HepG2 (cell line): ENCODE data around the gene DNAJC13. TPM values are rescaled to one million over a fixed set of nuclear protein-coding genes. Genes with fewer than 3 reads are reported as not detected.

Experiments
- ATAC-seq: fragments of 200-7000 bp; cut with Tn5 transposase; 3 replicates; pipeline ENCODE4 v1.9.1; 2020; ENCODE audit warnings: mild to moderate bottlenecking, moderate library complexity
- BruUV-seq: library from RNA; stranded (reverse); fragments of 400-500 nt; replicated peaks from 2 replicates; lab custom pipeline; 2021; lab: Mats Ljungman, UMichigan
- CTCF ChIA-PET: fragments of 300-600 bp; formaldehyde crosslinking; extraction: SDS; loops from one replicate; lab custom pipeline; 2021; ENCODE audit warnings: low total read pairs, inconsistent platforms, low intra/inter-chr PET ratio; lab: Yijun Ruan, JAX
- POLR2A ChIA-PET: fragments of 350-600 bp; sonication (Branson Sonifier 250); formaldehyde crosslinking; loops from one replicate; lab custom pipeline; 2020; ENCODE audit warnings: antibody characterized with exemption, inconsistent platforms; lab: Yijun Ruan, JAX
- DNase-seq: peaks from one replicate; pipeline ENCODE4 v3.0.0-alpha.2; 2015; ENCODE audit warnings: low spot score
- FAIRE-seq: peaks from 3 replicates; lab custom pipeline; 2011; peaks lifted over from hg19 to GRCh38; lab: Jason Lieb, UNC
- H2AFZ ChIP-seq: one replicate; pipeline ENCODE4 v1.6.1; 2011; ENCODE audit warnings: low read length, inconsistent platforms
- H3K27ac ChIP-seq: fragments of 300-600 bp; 3 replicates; pipeline ENCODE4 v1.8.0; 2011; ENCODE audit warnings: mixed run types, mild to moderate bottlenecking, mixed read lengths, low read length, inconsistent platforms; ENCODE audit not compliant: insufficient read depth; ENCODE audit errors: extremely low read length
- H3K27me3 ChIP-seq, 2 experiments: fragments of 200-600 bp in 1 of 2; 2 replicates in 1 of 2; 3 replicates in 1 of 2; pipeline versions ENCODE4 v1.6.0 to v1.8.0; 2011; ENCODE audit warnings: low read length in 2 of 2, mild to moderate bottlenecking in 2 of 2, moderate library complexity in 2 of 2, inconsistent platforms in 1 of 2; ENCODE audit not compliant: insufficient read depth in 2 of 2, control insufficient read depth in 1 of 2
- H3K36me3 ChIP-seq, 2 experiments: fragments of 200-600 bp in 1 of 2; replicated peaks in 1 of 2; 2 replicates in 1 of 2; 3 replicates in 1 of 2; pipeline versions ENCODE4 v1.5.1 to v1.8.0; 2011; ENCODE audit warnings: low read length in 2 of 2, inconsistent platforms in 1 of 2; ENCODE audit not compliant: insufficient read depth in 2 of 2, control insufficient read depth in 1 of 2
- H3K4me1 ChIP-seq: 2 replicates; pipeline ENCODE4 v1.5.1; 2012; ENCODE audit warnings: low read length, inconsistent platforms; ENCODE audit not compliant: insufficient read depth
- H3K4me2 ChIP-seq: 2 replicates; pipeline ENCODE4 v1.6.0; 2011; ENCODE audit warnings: low read depth, low read length, inconsistent platforms
- H3K4me3 ChIP-seq, 3 experiments: fragments of 200-600 bp in 1 of 3; sonication (generic), shearing (Covaris generic) in 1 of 3; replicated peaks in 1 of 3; 2 replicates each; pipeline ENCODE4 v1.5.1; 2011 to 2016; ENCODE audit warnings: low read length in 3 of 3, inconsistent platforms in 2 of 3, low read depth in 2 of 3, mild to moderate bottlenecking in 2 of 3, control low read depth in 1 of 3, mixed read lengths in 1 of 3; ENCODE audit not compliant: insufficient read depth in 1 of 3
- H3K79me2 ChIP-seq: one replicate; pipeline ENCODE4 v1.6.1; 2011; ENCODE audit warnings: low read length, inconsistent platforms; ENCODE audit not compliant: insufficient read depth
- H3K9ac ChIP-seq: 2 replicates; pipeline ENCODE4 v1.6.0; 2011; ENCODE audit warnings: mild to moderate bottlenecking, low read depth, low read length, inconsistent platforms; ENCODE audit not compliant: insufficient read depth
- H3K9me3 ChIP-seq: 2 replicates; pipeline ENCODE4 v1.5.1; 2012; ENCODE audit warnings: mild to moderate bottlenecking, low read length
- H4K20me1 ChIP-seq: 2 replicates; pipeline ENCODE4 v1.6.0; 2011; ENCODE audit warnings: inconsistent platforms, mild to moderate bottlenecking, low read length, moderate library complexity; ENCODE audit not compliant: insufficient read depth
- AKAP8 ChIP-seq: sonication (generic); formaldehyde crosslinking; IDR thresholded peaks from 2 replicates; pipeline ENCODE4 v1.5.1; 2020; ENCODE audit warnings: mild to moderate bottlenecking, missing genetic modification reagents
- CERS6 ChIP-seq: sonication (generic); formaldehyde crosslinking; IDR thresholded peaks from 2 replicates; pipeline ENCODE4 v1.5.0; 2020; ENCODE audit warnings: missing genetic modification reagents
- GLMP ChIP-seq: sonication (generic); formaldehyde crosslinking; IDR thresholded peaks from 2 replicates; pipeline ENCODE4 v1.9.0; 2021; ENCODE audit warnings: missing genetic modification reagents, mild to moderate bottlenecking, borderline replicate concordance
- HNRNPLL ChIP-seq: fragments of 200-400 bp; formaldehyde crosslinking; IDR thresholded peaks from 2 replicates; pipeline ENCODE4 v1.6.1; 2017; ENCODE audit warnings: mild to moderate bottlenecking, low read depth, low read length; ENCODE audit not compliant: poor library complexity, severe bottlenecking
- NFKB2 ChIP-seq: sonication (generic); formaldehyde crosslinking; IDR thresholded peaks from 2 replicates; pipeline ENCODE4 v1.4.0; 2020; ENCODE audit warnings: missing genetic modification reagents, borderline replicate concordance
- NR2F2 ChIP-seq: IDR thresholded peaks from 2 replicates; pipeline ENCODE4 v1.6.1; 2012; ENCODE audit warnings: low read depth, inconsistent platforms, borderline replicate concordance
- NRL ChIP-seq: sonication (generic); formaldehyde crosslinking; IDR thresholded peaks from 2 replicates; pipeline ENCODE4 v1.5.0; 2020; ENCODE audit warnings: missing genetic modification reagents, mild to moderate bottlenecking, moderate library complexity, borderline replicate concordance
- PTBP1 ChIP-seq: fragments of 200-400 bp; formaldehyde crosslinking; IDR thresholded peaks from 2 replicates; pipeline ENCODE4 v1.6.1; 2018; ENCODE audit warnings: low read length, low read depth; ENCODE audit not compliant: poor library complexity, severe bottlenecking
- ZBTB39 ChIP-seq: sonication (generic); formaldehyde crosslinking; IDR thresholded peaks from 2 replicates; pipeline ENCODE4 v1.5.0; 2020; ENCODE audit warnings: missing genetic modification reagents
- ZFP36L1 ChIP-seq: sonication (generic); formaldehyde crosslinking; IDR thresholded peaks from 2 replicates; pipeline ENCODE4 v1.8.0; 2022; ENCODE audit warnings: mild to moderate bottlenecking, missing genetic modification reagents, moderate library complexity
- ZNF282 ChIP-seq: fragments of 450-650 bp; IDR thresholded peaks from 2 replicates; pipeline ENCODE4 v1.6.1; 2018; ENCODE audit not compliant: partially characterized antibody
- ZNF354B ChIP-seq: sonication (generic); formaldehyde crosslinking; IDR thresholded peaks from 2 replicates; pipeline ENCODE4 v1.8.0; 2022; ENCODE audit warnings: mild to moderate bottlenecking, missing genetic modification reagents
- ZNF562 ChIP-seq: sonication (generic); formaldehyde crosslinking; IDR thresholded peaks from 2 replicates; pipeline ENCODE4 v1.8.0; 2022; ENCODE audit warnings: missing genetic modification reagents, borderline replicate concordance
- ZNF770 ChIP-seq: sonication (generic); formaldehyde crosslinking; IDR thresholded peaks from 2 replicates; pipeline ENCODE4 v1.5.0; 2020; ENCODE audit warnings: mild to moderate bottlenecking, missing genetic modification reagents
- in situ Hi-C: cut with HindIII; loops from 2 replicates; pipeline ENCODE4 v1.10.0; 2017; ENCODE audit warnings: low pct_unique_long_range_greater_than_20kb; ENCODE audit not compliant: extremely low pct_ligation_motif_present
- intact Hi-C: fragments of 100-400 bp; cut with micrococcal nuclease; formaldehyde crosslinking; loops from one replicate; pipeline ENCODE4 v1.10.0; 2022; ENCODE audit not compliant: unreplicated experiment
- polyA plus RNA-seq, 8 experiments: library from polyadenylated mRNA; depleted of rRNA in 3 of 8; stranded (reverse) in 7 of 8; unstranded in 1 of 8; fragments of >200 nt; fragmentation: Illumina TruSeq in 4 of 8; extraction: Trizol in 4 of 8; gene quantifications; 2 replicates each; pipeline versions ENCODE4 v1.2.1 to v1.2.3, GENCODE V29; 2011 to 2016; ENCODE audit warnings: low read depth in 4 of 8, missing spikeins in 1 of 8, mixed read lengths in 1 of 8; ENCODE audit not compliant: insufficient read depth in 1 of 8
- total RNA-seq, 5 experiments: library from RNA; depleted of rRNA; stranded (reverse); fragments of >200 nt; fragmentation: Illumina TruSeq; extraction: Trizol; gene quantifications; 2 replicates each; pipeline ENCODE4 v1.2.3, GENCODE V29; 2016; ENCODE audit warnings: low read depth in 1 of 5

The DNAJC13 gene
- total and polyA plus RNA-seq, 2 of the 13 experiments (the other 11 are each of a cell fraction or from before 2014, with no cell fraction given): 9.1 to 26.2 TPM

GRCh38 chr3:132443421-132443820 is 26.1 kb downstream of the DNAJC13 start (continued):
- TF ChIP-seq ZNF770 (CRISPR knock-in tag): no peak
- TF ChIP-seq ZNF354B (CRISPR knock-in tag): no peak
- TF ChIP-seq ZBTB39: no peak
- TF ChIP-seq NR2F2: no peak
- TF ChIP-seq ZFP36L1: no peak
- TF ChIP-seq AKAP8 (CRISPR knock-in tag): no peak
- no peak for TF ChIP-seq HNRNPLL
- TF ChIP-seq NRL (CRISPR knock-in tag): no peak

- CTCF ChIA-PET: no interaction called here
- no peaks in the 10 kb centered on the region for H3K27me3 ChIP-seq
- H3K4me3 ChIP-seq: no peak overlapping the region
- peaks cover 0 to 7% of the 10 kb centered on the region in 2 experiments; a peak in 1 of 5 replicates for H3K36me3 ChIP-seq
- in situ Hi-C loops (no loop called here), intact Hi-C loops (no loop called here)
- BruUV-seq: no TSS peak
- POLR2A ChIA-PET: no interaction called here
- H3K9me3 ChIP-seq: no peaks in the 10 kb centered on the region
- no peaks in the 10 kb centered on the region for H3K79me2 ChIP-seq
- no peak for DNase-seq
- no peak overlapping the region for H2AFZ ChIP-seq
- TF ChIP-seq NFKB2 (CRISPR knock-in tag): no peak
- TF ChIP-seq ZNF562 (CRISPR knock-in tag): no peak
- TF ChIP-seq GLMP (CRISPR knock-in tag): no peak
- TF ChIP-seq CERS6 (CRISPR knock-in tag): no peak
- TF ChIP-seq ZNF282: no peak
- TF ChIP-seq PTBP1: no peak
- TF ChIP-seq, all 625 proteins: peak for 0
- Histone ChIP-seq H3K4me2 (no peak overlapping the region), H3K27ac (no peak overlapping the region), H3K9ac (no peak overlapping the region), H4K20me1 (no peaks in the 10 kb centered on the region), H3K4me1 (no peaks in the 10 kb centered on the region)
- ATAC-seq: no peak
- no peak for FAIRE-seq
Measured at GRCh38 chr3:132444383-132444782, 27.1 kb downstream of the DNAJC13 start.
